Vagina (tissue), 2 donors: ENCODE measurements around the gene SGCA.

Source experiments
- CTCF ChIP-seq, 3 experiments: fragments of 450-650 bp in 2 of 3; fragments of 200-600 bp in 1 of 3; sonication (generic) in 1 of 3; IDR thresholded peaks; one replicate each; pipeline ENCODE4 v1.5.1; 2017 to 2019; ENCODE audit warnings: antibody characterized with exemption in 3 of 3, mild to moderate bottlenecking in 2 of 3, moderate library complexity in 2 of 3
- POLR2A ChIP-seq, 2 donors: fragments of 450-650 bp; IDR thresholded peaks; one replicate each; pipeline ENCODE4 v1.6.1; 2017; ENCODE audit warnings: antibody characterized with exemption in 2 of 2, mild to moderate bottlenecking in 2 of 2, moderate library complexity in 2 of 2
- POLR2AphosphoS5 ChIP-seq, 2 donors: sonication (generic); formaldehyde crosslinking; IDR thresholded peaks; one replicate each; pipeline ENCODE4 v1.9.0; 2017; ENCODE audit warnings: antibody characterized with exemption in 2 of 2, mild to moderate bottlenecking in 2 of 2, low read depth in 1 of 2; ENCODE audit not compliant: insufficient read depth in 1 of 2

GRCh38 chr17:50196036-50196435, 30.2 kb downstream of the SGCA start:
- TF ChIP-seq CTCF (IDR thresholded peaks at IDR 0.05) (no peak), POLR2AphosphoS5 (IDR thresholded peaks at IDR 0.05; ENCODE audit: insufficient read depth in 1 of 2, low read depth in 1 of 2) (no peak), POLR2A (IDR thresholded peaks at IDR 0.05) (no peak)
